Activated CD4-positive, alpha-beta memory T cell treated with anti-CD3 and anti-CD28 coated beads for 36 hours (primary cell): ENCODE results near the gene PSMD2. TPM values are rescaled to one million over a fixed set of nuclear protein-coding genes. Genes with fewer than 3 reads are reported as not detected.
A peak's percentile ranks its signal among the peaks of the same experiment; 100 is the strongest.

ENCODE experiments used
- CTCF ChIA-PET: fragments of 350-600 bp; sonication (Branson Sonifier 250); formaldehyde crosslinking; loops from one replicate; lab custom pipeline; 2021; ENCODE audit warnings: antibody characterized with exemption, inconsistent platforms; lab: Charles Lee
- POLR2A ChIA-PET: fragments of 350-600 bp; sonication (Branson Sonifier 250); formaldehyde crosslinking; loops from one replicate; lab custom pipeline; 2021; ENCODE audit warnings: antibody characterized with exemption; lab: Charles Lee
- DNase-seq: peaks from one replicate; pipeline ENCODE4 v3.0.0-alpha.2; 2020
- H3K27ac Mint-ChIP-seq: one replicate; pipeline ENCODE4 v1.8.0; 2021; ENCODE audit warnings: mixed read lengths
- H3K27me3 Mint-ChIP-seq: one replicate; pipeline ENCODE4 v1.8.0; 2021; ENCODE audit warnings: mixed read lengths
- H3K36me3 Mint-ChIP-seq: one replicate; pipeline ENCODE4 v1.8.0; 2021; ENCODE audit warnings: mixed read lengths
- H3K4me1 Mint-ChIP-seq: one replicate; pipeline ENCODE4 v1.8.0; 2021; ENCODE audit warnings: low read depth, mixed read lengths
- H3K4me3 Mint-ChIP-seq: one replicate; pipeline ENCODE4 v1.8.0; 2021; ENCODE audit warnings: mild to moderate bottlenecking, mixed read lengths
- H3K9me3 Mint-ChIP-seq: one replicate; pipeline ENCODE4 v1.8.0; 2021; ENCODE audit warnings: mixed read lengths
- intact Hi-C: fragments of 100-400 bp; cut with micrococcal nuclease; formaldehyde crosslinking; loops from one replicate; pipeline ENCODE4 v1.15.1; 2023
- total RNA-seq, 2 experiments: library from RNA; stranded (reverse); gene quantifications; one replicate each; pipeline ENCODE4 v1.2.3, GENCODE V29; 2021

Gene PSMD2
- 100 to 1,000 TPM; 246 to 257 TPM for total RNA-seq

DNA sequence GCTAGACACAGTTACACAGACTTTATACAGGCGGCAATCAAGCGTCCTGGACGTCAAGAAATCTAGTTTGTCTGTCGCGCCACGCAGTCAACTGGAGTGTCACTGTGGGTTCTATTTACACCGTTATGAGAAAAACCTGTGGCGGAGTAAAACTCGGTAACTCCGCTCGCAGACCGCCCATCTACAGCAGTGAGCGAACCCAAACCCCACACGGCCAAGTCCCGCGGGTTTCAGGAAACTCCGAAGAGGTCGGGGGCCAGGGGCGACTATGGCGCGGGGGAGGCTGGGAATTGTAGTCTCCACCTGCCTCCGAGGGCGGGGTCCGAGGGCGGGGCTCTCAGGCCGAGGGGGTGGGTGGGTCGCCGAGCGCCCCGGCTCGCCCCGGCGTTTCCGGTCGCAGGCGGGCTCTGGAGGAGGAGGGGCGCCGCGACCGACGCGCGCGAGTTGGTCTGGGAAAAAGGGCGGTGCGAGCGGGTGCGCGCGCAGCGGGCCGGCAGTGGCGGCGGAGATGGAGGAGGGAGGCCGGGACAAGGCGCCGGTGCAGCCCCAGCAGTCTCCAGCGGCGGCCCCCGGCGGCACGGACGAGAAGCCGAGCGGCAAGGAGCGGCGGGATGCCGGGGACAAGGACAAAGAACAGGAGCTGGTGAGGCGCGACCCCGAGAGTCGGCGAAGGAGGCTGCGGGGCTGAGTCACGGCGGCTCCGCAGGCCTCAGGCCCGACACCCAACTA lies at the start of gene PSMD2:
Gene PSMD2, plus strand, starts transcription at position 483 of the 729 bp plus-strand sequence. Its CDS starts 26 bp downstream, at position 509.
- peak within 1 kb of the TSS; percentile 93 for H3K4me3 Mint-ChIP-seq
- H3K36me3 Mint-ChIP-seq: peaks cover 32% of the 10 kb centered on the region
- H3K4me1 Mint-ChIP-seq: peaks cover 21% of the 10 kb centered on the region
- DNase-seq: peak; percentile 99
- ChIA-PET CTCF (interaction anchor here (0.7 to 2.2 kb wide), 6 partner anchors 9 to 395 kb away, joined by 3 to 5 read pairs (median 4); no protein-coding TSS in a partner anchor), POLR2A (interaction anchor here (0.7 to 1.2 kb wide), 3 partner anchors 16 to 104 kb away, joined by 3 read pairs; no protein-coding TSS in a partner anchor)
- H3K27me3 Mint-ChIP-seq: no peaks in the 10 kb centered on the region
- intact Hi-C loops: loop anchor here (1.0 to 10.0 kb wide), 10 partner anchors 15 to 662 kb away; partner anchors contain the start of genes ABCC5, ABCF3, AP2M1 and CAMK2N2
- H3K9me3 Mint-ChIP-seq: no peaks in the 10 kb centered on the region
- H3K27ac Mint-ChIP-seq: peak within 1 kb of the TSS; percentile 82

DNA sequence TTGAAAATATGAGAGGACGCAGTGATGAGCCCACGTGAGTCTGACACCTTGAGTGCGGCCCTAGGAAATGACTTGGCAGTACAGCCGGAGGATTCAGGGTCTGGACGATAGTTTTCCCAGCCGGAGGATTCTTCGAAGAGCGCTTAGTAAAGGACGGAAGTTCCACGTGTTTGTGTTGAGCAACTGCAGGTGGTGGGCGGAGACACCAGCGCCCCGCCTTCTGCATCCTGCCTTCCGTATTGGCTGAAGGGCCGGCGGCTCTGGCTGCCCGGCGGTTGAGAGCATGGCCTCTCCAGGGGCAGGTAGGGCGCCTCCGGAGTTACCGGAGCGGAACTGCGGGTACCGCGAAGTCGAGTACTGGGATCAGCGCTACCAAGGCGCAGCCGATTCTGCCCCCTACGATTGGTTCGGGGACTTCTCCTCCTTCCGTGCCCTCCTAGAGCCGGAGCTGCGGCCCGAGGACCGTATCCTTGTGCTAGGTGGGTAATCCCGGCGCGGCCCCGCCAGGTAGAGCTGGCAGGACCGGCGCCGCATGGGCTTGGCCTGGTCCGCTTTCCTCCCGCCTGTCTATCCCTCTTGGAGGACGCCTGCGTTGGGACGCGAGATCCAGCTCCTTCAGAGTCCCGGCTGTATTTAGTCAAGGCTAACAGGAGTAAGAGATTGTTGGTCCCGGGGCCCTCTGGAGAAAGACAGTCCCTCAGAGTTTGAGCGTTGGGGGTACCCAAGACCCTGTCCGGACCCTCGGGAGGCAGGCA lies 49.5 kb upstream of the PSMD2 start, which contains the start of gene EEF1AKMT4:
Gene EEF1AKMT4, plus strand, starts transcription at position 261 of the 755 bp plus-strand sequence. Its CDS starts 23 bp downstream, at position 284.
- intact Hi-C loops: loop anchor here (1.0 to 2.0 kb wide), 11 partner anchors 12 to 355 kb away; partner anchors contain the start of genes ABCC5, AP2M1, CAMK2N2 and PSMD2
- H3K4me3 Mint-ChIP-seq: peak within 1 kb of the TSS; percentile 90
- peaks cover 8% of the 10 kb centered on the region for H3K4me1 Mint-ChIP-seq
- peak; percentile 98 for DNase-seq
- no peaks in the 10 kb centered on the region for H3K36me3 Mint-ChIP-seq
- ChIA-PET CTCF (interaction anchor here (0.6 to 8.5 kb wide), 28 partner anchors 9 to 365 kb away, joined by 3 to 94 read pairs (median 4); partner anchors contain the start of genes CAMK2N2, PARL and VWA5B2), POLR2A (interaction anchor here (0.6 to 1.4 kb wide), 7 partner anchors 9 to 116 kb away, joined by 3 to 5 read pairs (median 4); partner anchors contain the start of genes ABCF3, AP2M1 and CAMK2N2)
- no peaks in the 10 kb centered on the region for H3K9me3 Mint-ChIP-seq
- no peaks in the 10 kb centered on the region for H3K27me3 Mint-ChIP-seq
- peak within 1 kb of the TSS; percentile 96 for H3K27ac Mint-ChIP-seq

GRCh38 chr3:184250167-184250828 lies 48.7 kb upstream of the PSMD2 start:
- H3K36me3 Mint-ChIP-seq: no peaks in the 10 kb centered on the region
- POLR2A ChIA-PET: interaction anchor here (0.6 to 1.4 kb wide), 7 partner anchors 8 to 117 kb away, joined by 3 to 5 read pairs (median 4); partner anchors contain the start of genes ABCF3, AP2M1 and CAMK2N2
- H3K4me1 Mint-ChIP-seq: peaks cover 8% of the 10 kb centered on the region
- DNase-seq: peak; percentile 94
- no peaks in the 10 kb centered on the region for H3K9me3 Mint-ChIP-seq
- H3K27me3 Mint-ChIP-seq: no peaks in the 10 kb centered on the region
- peak overlapping the region; percentile 69 for H3K27ac Mint-ChIP-seq
- CTCF ChIA-PET: interaction anchor here (0.6 to 8.5 kb wide), 29 partner anchors 8 to 366 kb away, joined by 3 to 94 read pairs (median 4); partner anchors contain the start of genes CAMK2N2, PARL and VWA5B2
- peak overlapping the region; percentile 90 for H3K4me3 Mint-ChIP-seq
- intact Hi-C loops: loop anchor here (1.0 to 2.0 kb wide), 4 partner anchors 11 to 355 kb away; partner anchors contain the start of genes ABCC5 and CAMK2N2

GRCh38 chr3:184255291-184256039 lies 43.6 kb upstream of the PSMD2 start:
- DNase-seq: peak; percentile 50
- ChIA-PET CTCF (interaction anchor here (0.8 to 8.5 kb wide), 4 partner anchors 13 to 39 kb away, joined by 3 to 94 read pairs (median 5); partner anchors contain the start of gene VWA5B2), POLR2A (no interaction called here)
- Mint-ChIP-seq H3K4me1 (peaks cover 11% of the 10 kb centered on the region), H3K27ac (peak overlapping the region; percentile 33), H3K9me3 (no peaks in the 10 kb centered on the region), H3K36me3 (peaks cover 2% of the 10 kb centered on the region), H3K27me3 (peaks cover 4% of the 10 kb centered on the region), H3K4me3 (no peak overlapping the region)
- intact Hi-C loops: no loop called here

DNA sequence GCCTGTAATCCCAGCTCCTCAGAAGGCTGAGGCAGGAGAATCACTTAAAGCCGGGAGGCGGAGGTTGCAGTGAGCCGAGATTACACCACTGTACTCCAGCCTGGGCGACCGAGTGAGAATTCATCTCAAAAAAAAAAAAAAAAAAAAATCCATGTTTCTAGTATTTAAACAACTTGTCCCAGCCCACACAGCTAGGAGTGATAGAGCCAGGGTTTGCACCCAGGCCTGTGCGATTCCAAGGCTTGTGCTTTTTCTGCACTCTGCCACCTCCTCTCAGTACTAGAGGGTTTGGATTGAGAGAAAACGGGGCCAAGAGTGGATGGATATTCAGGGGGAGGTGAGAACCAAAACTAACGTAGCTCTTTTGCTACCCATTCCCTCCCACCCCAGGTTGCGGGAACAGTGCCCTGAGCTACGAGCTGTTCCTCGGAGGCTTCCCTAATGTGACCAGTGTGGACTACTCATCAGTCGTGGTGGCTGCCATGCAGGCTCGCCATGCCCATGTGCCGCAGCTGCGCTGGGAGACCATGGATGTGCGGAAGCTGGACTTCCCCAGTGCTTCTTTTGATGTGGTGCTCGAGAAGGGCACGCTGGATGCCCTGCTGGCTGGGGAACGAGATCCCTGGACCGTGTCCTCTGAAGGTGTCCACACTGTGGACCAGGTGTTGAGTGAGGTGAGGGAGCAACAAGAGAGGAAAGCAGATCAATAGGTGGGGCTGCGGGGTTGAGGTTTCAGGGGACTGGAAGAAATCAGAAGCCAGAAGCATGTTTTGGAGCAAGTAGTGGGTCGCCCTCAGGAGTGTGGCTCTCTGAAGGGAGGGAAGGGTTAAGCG lies 41.7 kb upstream of the PSMD2 start:
- POLR2A ChIA-PET: no interaction called here
- H3K4me3 Mint-ChIP-seq: no peak overlapping the region

DNA sequence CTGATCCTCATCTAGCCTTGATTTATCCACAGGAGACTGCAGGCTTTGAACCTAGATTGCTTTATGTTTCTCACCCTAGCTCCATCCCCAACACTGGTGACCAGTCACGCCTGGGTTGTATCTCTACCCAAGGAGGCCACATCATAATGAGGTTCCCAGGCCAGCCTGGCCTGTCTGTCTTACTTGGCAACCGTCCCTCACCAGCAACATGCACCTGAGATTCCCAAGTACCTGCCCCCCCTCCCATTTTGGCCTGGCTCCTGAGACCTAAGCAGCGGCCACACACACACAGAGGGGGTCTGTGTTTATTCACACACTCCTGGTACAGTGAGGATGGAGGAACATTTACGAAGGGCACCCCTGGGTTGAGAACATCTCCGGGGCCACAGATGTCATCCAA lies 40.1 kb upstream of the PSMD2 start:
- peaks cover 25% of the 10 kb centered on the region for H3K4me1 Mint-ChIP-seq
- H3K27ac Mint-ChIP-seq: no peak overlapping the region
- POLR2A ChIA-PET: interaction anchor here (1.0 kb wide), 1 partner anchor 9 kb away, joined by 3 read pairs; the partner anchor contains the start of gene EEF1AKMT4
- H3K9me3 Mint-ChIP-seq: no peaks in the 10 kb centered on the region
- peaks cover 18% of the 10 kb centered on the region for H3K27me3 Mint-ChIP-seq
- H3K36me3 Mint-ChIP-seq: peaks cover 2% of the 10 kb centered on the region
- no peak overlapping the region for H3K4me3 Mint-ChIP-seq
- DNase-seq: no peak
- CTCF ChIA-PET: interaction anchor here (1.7 kb wide), 1 partner anchor 9 kb away, joined by 7 read pairs; the partner anchor contains the start of gene EEF1AKMT4
- intact Hi-C loops: no loop called here

More for the DNA sequence above, 41.7 kb upstream of the PSMD2 start:
- CTCF ChIA-PET: interaction anchor here (0.9 to 8.5 kb wide), 3 partner anchors 8 to 32 kb away, joined by 3 to 94 read pairs (median 7); partner anchors contain the start of genes EEF1AKMT4 and VWA5B2
- Mint-ChIP-seq H3K27me3 (peaks cover 12% of the 10 kb centered on the region), H3K9me3 (no peaks in the 10 kb centered on the region), H3K27ac (no peak overlapping the region), H3K36me3 (peaks cover 2% of the 10 kb centered on the region), H3K4me1 (peaks cover 19% of the 10 kb centered on the region)
- intact Hi-C loops: no loop called here
- DNase-seq: no peak

DNA sequence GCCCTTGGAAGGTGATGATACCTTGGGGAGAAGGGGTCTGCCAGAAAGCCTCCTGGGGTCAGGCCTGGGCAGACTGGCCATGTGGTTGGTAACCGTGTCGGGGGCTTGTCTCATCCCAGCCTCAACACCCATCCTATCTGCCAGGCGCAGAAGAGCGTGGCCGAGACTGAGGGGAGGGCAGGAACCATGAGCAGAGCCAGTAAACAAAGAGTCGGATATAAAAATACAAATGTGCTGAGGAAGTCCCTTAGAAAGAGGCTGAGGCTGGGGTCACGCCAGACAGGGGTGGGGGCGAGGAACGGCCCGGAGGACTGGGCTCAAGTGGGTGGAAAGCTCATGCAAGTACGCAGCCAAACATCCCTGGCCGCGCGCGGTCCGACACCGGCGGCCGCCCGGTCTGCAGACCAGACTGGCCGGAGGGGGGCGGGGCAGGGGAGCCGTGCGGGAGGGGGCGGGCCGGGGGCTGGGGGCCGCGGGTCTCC lies 39.6 kb upstream of the PSMD2 start:
- no peak overlapping the region for H3K27ac Mint-ChIP-seq
- H3K4me3 Mint-ChIP-seq: no peak overlapping the region
- H3K9me3 Mint-ChIP-seq: no peaks in the 10 kb centered on the region
- H3K4me1 Mint-ChIP-seq: peaks cover 25% of the 10 kb centered on the region
- intact Hi-C loops: no loop called here
- ChIA-PET POLR2A (no interaction called here), CTCF (interaction anchor here (0.9 to 3.8 kb wide), 3 partner anchors 9 to 39 kb away, joined by 3 to 23 read pairs (median 15); partner anchors contain the start of gene EEF1AKMT4)
- DNase-seq: no peak
- peaks cover 2% of the 10 kb centered on the region for H3K36me3 Mint-ChIP-seq
- peaks cover 18% of the 10 kb centered on the region for H3K27me3 Mint-ChIP-seq

DNA sequence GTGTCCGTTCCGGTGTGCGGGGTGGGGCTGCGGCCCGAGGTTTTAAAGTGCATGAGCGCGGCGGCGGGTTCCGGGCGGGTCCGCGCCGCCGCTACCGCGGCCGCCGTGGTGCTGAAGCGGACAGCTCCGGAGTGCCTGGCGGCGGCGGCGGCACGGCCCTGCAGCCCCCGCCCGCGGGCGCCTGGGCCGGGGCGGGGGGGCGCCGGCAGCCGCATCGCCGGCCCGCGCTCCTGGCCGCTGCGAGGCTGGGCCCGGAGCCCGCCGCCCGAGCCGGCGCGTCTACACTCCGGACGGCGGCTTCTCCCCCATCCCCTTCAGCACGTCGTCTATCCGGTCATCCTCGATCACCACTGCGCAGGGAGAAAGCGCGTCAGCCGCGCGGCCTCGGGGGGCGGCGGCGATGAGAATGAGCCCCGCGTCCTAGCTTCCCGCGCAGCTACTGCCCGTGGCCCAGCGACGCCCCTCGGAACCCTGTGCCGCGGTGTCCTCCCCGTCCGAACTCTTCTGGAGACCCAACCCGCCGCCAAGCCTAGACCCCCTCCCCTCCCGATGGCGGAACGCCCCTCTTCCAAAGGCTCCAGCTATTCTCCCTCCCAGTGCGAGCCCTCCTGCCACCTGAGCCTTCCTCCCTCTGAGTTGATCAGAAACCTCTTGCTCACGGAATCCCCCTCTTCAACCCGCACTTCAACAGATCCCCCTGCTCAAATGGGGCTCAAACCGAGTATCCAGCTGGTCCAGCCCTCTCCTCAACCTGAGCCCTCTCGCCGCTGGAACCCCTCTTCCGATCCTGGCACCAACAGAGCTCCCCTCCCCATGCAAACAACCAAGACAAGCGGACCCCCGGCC lies 38.9 kb upstream of the PSMD2 start:
- DNase-seq: peak; percentile 46
- Mint-ChIP-seq H3K4me1 (peaks cover 25% of the 10 kb centered on the region), H3K36me3 (peaks cover 2% of the 10 kb centered on the region)

More for the DNA sequence above, 38.9 kb upstream of the PSMD2 start:
- no peaks in the 10 kb centered on the region for H3K9me3 Mint-ChIP-seq
- POLR2A ChIA-PET: no interaction called here
- peak overlapping the region; percentile 62 for H3K4me3 Mint-ChIP-seq
- H3K27ac Mint-ChIP-seq: peak overlapping the region; percentile 16
- CTCF ChIA-PET: interaction anchor here (0.9 to 3.8 kb wide), 4 partner anchors 8 to 38 kb away, joined by 3 to 23 read pairs (median 9); partner anchors contain the start of gene EEF1AKMT4
- H3K27me3 Mint-ChIP-seq: peaks cover 20% of the 10 kb centered on the region
- intact Hi-C loops: loop anchor here (2.0 kb wide), 1 partner anchor 39 kb away; the partner anchor contains the start of gene PSMD2
